ENCODE data around the gene RAB15. TPM values are rescaled to one million over a fixed set of nuclear protein-coding genes. Genes with fewer than 3 reads are reported as not detected.

The RAB15 gene
- total and polyA plus RNA-seq, 2 of the 8 experiments (the other 6 are each of a cell fraction or from before 2014, with no cell fraction given) = 38.8 to 58.1 TPM

DNA sequence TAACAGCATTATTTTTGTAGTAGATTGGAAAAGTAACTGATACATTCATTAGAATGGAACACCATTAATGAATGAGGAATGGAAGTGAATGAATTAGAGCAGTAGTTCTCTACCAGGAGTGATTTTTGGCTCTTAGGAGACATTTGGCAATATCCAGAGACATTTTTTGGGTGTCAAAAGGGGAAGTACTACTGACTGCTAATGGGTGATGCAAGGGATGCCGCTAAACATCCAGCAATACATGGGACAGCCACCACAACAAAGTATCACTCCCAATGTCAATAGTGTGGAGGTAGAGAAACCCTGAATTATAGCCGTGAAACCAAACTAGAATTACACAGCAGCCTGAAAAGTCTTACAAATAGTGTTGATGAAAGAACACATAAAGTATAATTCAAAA is 56.3 kb downstream of the RAB15 start:
- H2AK5ac ChIP-seq (ENCODE audit: low read depth, low read length) = no peak overlapping the region
- H2BK20ac ChIP-seq (ENCODE audit: low read length) = no peak overlapping the region
- peak overlapping the region in 1 of 4 experiments; percentile 90; a peak in 3 of 8 replicates for H3K4me3 ChIP-seq (ENCODE audit: extremely low read depth in 1 of 4, insufficient read depth in 2 of 4, low read depth in 3 of 4, low read length in 4 of 4)
- no peak overlapping the region for H3K14ac ChIP-seq (ENCODE audit: insufficient read length)
- H3K36me3 ChIP-seq (ENCODE audit: control insufficient read depth in 2 of 4, insufficient read depth in 4 of 4, low read length in 3 of 4) = no peaks in the 10 kb centered on the region
- H2BK15ac ChIP-seq (ENCODE audit: low read length) = no peak overlapping the region
- no peak overlapping the region for H2BK120ac ChIP-seq (replicated peaks; ENCODE audit: low read depth, low read length)
- no peak overlapping the region for H3K27ac ChIP-seq (ENCODE audit: low read depth, low read length)
- H3K9me3 ChIP-seq (ENCODE audit: insufficient read depth in 2 of 2, low read depth in 1 of 2, low read length in 1 of 2) = no peaks in the 10 kb centered on the region
- peaks cover 5% of the 10 kb centered on the region for H3K23me2 ChIP-seq (ENCODE audit: low read depth, low read length)
- no peak overlapping the region for H2BK5ac ChIP-seq (ENCODE audit: low read depth, low read length)
- H4K91ac ChIP-seq (replicated peaks; ENCODE audit: insufficient read length, low read length) = no peak overlapping the region
- H4K5ac ChIP-seq (ENCODE audit: insufficient read length, low read depth, low read length) = no peak overlapping the region
- H3K79me1 ChIP-seq (ENCODE audit: low read depth, low read length) = no peaks in the 10 kb centered on the region; the same call in none of the 2 replicates
- H3K4ac ChIP-seq (replicated peaks; ENCODE audit: insufficient read length, low read depth, low read length) = no peak overlapping the region
- no peaks in the 10 kb centered on the region for H4K20me1 ChIP-seq (replicated peaks in 1 of 2; ENCODE audit: control insufficient read depth in 1 of 2, insufficient read depth in 2 of 2, low read length in 2 of 2)
- no peak overlapping the region for H3K56ac ChIP-seq (replicated peaks; ENCODE audit: insufficient read length, low read depth, low read length)
- ChIA-PET POLR2A (ENCODE audit: partially characterized antibody) (interaction anchor here (1.3 to 2.3 kb wide), 3 partner anchors 9 to 40 kb away, joined by 4 to 17 read pairs (median 10); no protein-coding TSS in a partner anchor), CTCF (ENCODE audit: partially characterized antibody) (interaction anchor here (1.0 to 1.7 kb wide), 5 partner anchors 9 to 245 kb away, joined by 3 to 9 read pairs (median 4); no protein-coding TSS in a partner anchor)
- H3K23ac ChIP-seq (ENCODE audit: insufficient read length) = no peak overlapping the region
- peaks cover 5 to 28% of the 10 kb centered on the region in 2 experiments; a peak in 3 of 4 replicates for H3K79me2 ChIP-seq (ENCODE audit: control insufficient read depth in 1 of 2, insufficient read depth in 2 of 2, low read length in 2 of 2)
- no peak overlapping the region for H3K9ac ChIP-seq (replicated peaks in 1 of 4; ENCODE audit: extremely low read depth in 1 of 4, low read depth in 3 of 4, low read length in 3 of 4)
- H3K27me3 ChIP-seq (replicated peaks in 1 of 4; ENCODE audit: control insufficient read depth in 3 of 4, extremely low read depth in 1 of 4, insufficient read depth in 3 of 4, low read length in 3 of 4) = no peaks in the 10 kb centered on the region
- TF ChIP-seq SAP30 (IDR thresholded peaks at IDR 0.05; ENCODE audit: insufficient read depth, insufficient replicate concordance, low read length) = no peak
- no peak for TF ChIP-seq BACH1 (IDR thresholded peaks at IDR 0.05; ENCODE audit: low read length)
- no peak for TF ChIP-seq KDM1A (IDR thresholded peaks at IDR 0.05; ENCODE audit: borderline replicate concordance, low read length)
- WGBS, 2 experiments (ENCODE audit: extremely low coverage in 1 of 2, insufficient coverage in 1 of 2, insufficient read length in 1 of 2, insufficient replicate concordance in 2 of 2, low coverage in 1 of 2, low lambda C conversion rate in 2 of 2, missing lambda C conversion rate in 1 of 2) = 89% methylated on average over 2 of the region's 2 CpGs; no CpG with 5 or more reads in 1 of the 2 experiments
- H3K4me2 ChIP-seq (ENCODE audit: insufficient read depth in 1 of 2, low read depth in 2 of 2, low read length in 2 of 2) = peak overlapping the region; percentile 79 to 90; a peak in 1 of 4 replicates
- FAIRE-seq = no peak
- peaks cover 0 to 4% (median 3%) of the 10 kb centered on the region in 4 experiments; a peak in 4 of 7 replicates for H3K4me1 ChIP-seq (replicated peaks in 1 of 4; ENCODE audit: control insufficient read depth in 3 of 4, insufficient read depth in 4 of 4, low read length in 3 of 4)
- no peak overlapping the region for H2AFZ ChIP-seq (ENCODE audit: low read length)
- no peak overlapping the region for H4K8ac ChIP-seq (ENCODE audit: extremely low read depth, insufficient read depth, low read length)
- no peak overlapping the region for H2BK12ac ChIP-seq (ENCODE audit: low read depth, low read length)
- DNase-seq (ENCODE audit: low read depth in 1 of 2, low spot score in 2 of 2) = no peak
- H3K18ac ChIP-seq (ENCODE audit: extremely low read depth, low read length) = no peak overlapping the region

Data from H1 (cell line).